ENCODE results near the gene TMEM256.

GRCh38 chr17:7361906-7362305, 42.0 kb downstream of the TMEM256 start:
- TF ChIP-seq CTCF (IDR thresholded peaks at IDR 0.05; ENCODE audit: extremely low read depth in 1 of 2, insufficient read depth in 1 of 2, low read depth in 1 of 2, low read length in 2 of 2) (no peak), POLR2A (IDR thresholded peaks at IDR 0.05; ENCODE audit: low read depth, low read length) (no peak), EZH2 (IDR thresholded peaks at IDR 0.05; ENCODE audit: borderline replicate concordance, low read depth, low read length, severe bottlenecking) (no peak), POLR2AphosphoS5 (IDR thresholded peaks at IDR 0.05; ENCODE audit: insufficient read depth, low read depth, low read length) (no peak), JUN (IDR thresholded peaks at IDR 0.05; ENCODE audit: borderline replicate concordance, insufficient read depth, insufficient read length, low read depth) (no peak), MYC (IDR thresholded peaks at IDR 0.05; ENCODE audit: low read depth, low read length) (no peak), MAX (IDR thresholded peaks at IDR 0.05; ENCODE audit: insufficient read depth, insufficient read length) (no peak)

All from endothelial cell of umbilical vein (primary cell).